Ovary (tissue), 9 donors: ENCODE measurements around the gene PEAK1. TPM values are rescaled to one million over a fixed set of nuclear protein-coding genes. Genes with fewer than 3 reads are reported as not detected.

Experiments
- DNase-seq, 5 donors: peaks; one replicate each; pipeline ENCODE4 v3.0.0-alpha.2; 2019 to 2020
- H3K27ac ChIP-seq, 2 donors: fragments of 200-600 bp; one replicate each; pipeline versions ENCODE4 v1.5.1 to v1.8.0; 2019 to 2022
- H3K27me3 ChIP-seq: fragments of 200-600 bp; one replicate; pipeline ENCODE4 v1.8.0; 2022
- H3K36me3 ChIP-seq: fragments of 200-600 bp; sonication (generic); one replicate; pipeline ENCODE4 v1.5.1; 2019
- H3K4me1 ChIP-seq: one replicate; pipeline ENCODE4 v1.8.1; 2013; ENCODE audit warnings: mild to moderate bottlenecking, moderate library complexity; ENCODE audit not compliant: insufficient read depth
- H3K4me3 ChIP-seq: fragments of 200-600 bp; sonication (generic); one replicate; pipeline ENCODE4 v1.5.1; 2017
- H3K9me3 ChIP-seq, 2 donors: fragments of 200-600 bp in 1 of 2; sonication (generic) in 1 of 2; one replicate each; pipeline versions ENCODE4 v1.5.1 to v1.8.1; 2013 to 2019; ENCODE audit warnings: mild to moderate bottlenecking in 1 of 2, moderate library complexity in 1 of 2
- EP300 ChIP-seq: sonication (generic); formaldehyde crosslinking; IDR thresholded peaks from one replicate; pipeline ENCODE4 v1.6.1; 2017; ENCODE audit warnings: antibody characterized with exemption
- POLR2A ChIP-seq: fragments of 450-650 bp; IDR thresholded peaks from one replicate; pipeline ENCODE4 v1.6.1; 2017; ENCODE audit warnings: antibody characterized with exemption, mild to moderate bottlenecking, moderate library complexity
- WGBS, 3 donors: extraction: QIAGEN DNeasy Blood & Tissue Kit in 1 of 3; methylation state at CpG; one replicate each; pipeline versions ENCODE4 v1.1.5 to v1.1.7; 2013 to 2017; 5-methylcytosine and 5-hydroxymethylcytosine counted together
- intact Hi-C, 4 donors: fragments of 100-400 bp; cut with DNase I; formaldehyde crosslinking; loops; one replicate each; pipeline versions ENCODE4 v1.11.0 to v1.15.1; 2022 to 2023
- polyA plus RNA-seq, 2 donors: library from polyadenylated mRNA; stranded (reverse); fragments of 200-250 nt in 1 of 2; fragments of 350-450 nt in 1 of 2; fragmentation: Illumina TruSeq in 1 of 2; extraction: RNeasy Lipid Tissue Mini Kit (QIAGEN cat#74804) in 1 of 2; gene quantifications; one replicate each; pipeline ENCODE4 v1.2.3, GENCODE V29; 2013 to 2014
- total RNA-seq, 7 donors: library from RNA; depleted of rRNA in 2 of 7; stranded (reverse); fragments of >200 nt in 2 of 7; fragmentation: NEBNext Ultra II Directional in 3 of 7; extraction: Animal tissue kit (Norgen Biotek cat#: 25700) in 3 of 7; gene quantifications; one replicate each; pipeline versions ENCODE4 v1.1.0 to v1.2.4, GENCODE V29; 2016 to 2023
- TF ChIP-seq, protein P1 (sequence below), 3 donors: fragments of 450-650 bp in 2 of 3; fragments of 200-600 bp in 1 of 3; IDR thresholded peaks; one replicate each; pipeline versions ENCODE4 v1.5.1 to v1.8.0; 2016 to 2022; ENCODE audit warnings: antibody characterized with exemption in 3 of 3, mild to moderate bottlenecking in 1 of 3
- donor health status: DM: no; HTN: no; CAD: no; lungs with moderate emphysema.
- donor health status: DM: no; HTN: no; CAD: no.
- donor health status: Bipolar disorder and iron deficiency.
- donor health status: DM: yes; HTN: yes; CAD: no.
- donor health status: DM: no; HTN: no; CAD: no.
- donor health status: DM: yes; HTN: yes; CAD: no.

The PEAK1 gene
- total and polyA plus RNA-seq, 9 donors, result 6.6 to 48.4 (median 41.4) TPM

DNA sequence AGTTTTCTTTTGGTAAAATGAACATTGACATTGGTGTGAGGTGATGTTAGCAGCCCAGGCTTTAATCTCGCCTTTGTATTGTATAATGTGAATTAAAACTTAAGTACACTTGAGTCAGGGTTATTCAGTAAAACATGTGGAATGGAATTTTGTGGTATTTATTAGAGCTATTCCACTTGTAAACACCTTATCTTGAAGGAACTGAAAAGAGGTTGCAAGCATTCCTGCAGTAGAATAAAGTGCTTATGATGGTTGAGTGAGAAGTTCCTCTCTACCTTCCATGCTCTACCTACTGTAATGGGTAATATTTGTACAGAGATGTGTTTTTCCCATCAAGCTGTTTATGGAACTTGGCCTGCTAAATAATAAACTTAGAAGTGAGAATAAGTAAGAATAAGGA lies 36.8 kb upstream of the PEAK1 start:
- intact Hi-C loops, result no loop called here
- TF ChIP-seq EP300 (no peak), POLR2A (no peak)
- TF ChIP-seq, protein P1, sequence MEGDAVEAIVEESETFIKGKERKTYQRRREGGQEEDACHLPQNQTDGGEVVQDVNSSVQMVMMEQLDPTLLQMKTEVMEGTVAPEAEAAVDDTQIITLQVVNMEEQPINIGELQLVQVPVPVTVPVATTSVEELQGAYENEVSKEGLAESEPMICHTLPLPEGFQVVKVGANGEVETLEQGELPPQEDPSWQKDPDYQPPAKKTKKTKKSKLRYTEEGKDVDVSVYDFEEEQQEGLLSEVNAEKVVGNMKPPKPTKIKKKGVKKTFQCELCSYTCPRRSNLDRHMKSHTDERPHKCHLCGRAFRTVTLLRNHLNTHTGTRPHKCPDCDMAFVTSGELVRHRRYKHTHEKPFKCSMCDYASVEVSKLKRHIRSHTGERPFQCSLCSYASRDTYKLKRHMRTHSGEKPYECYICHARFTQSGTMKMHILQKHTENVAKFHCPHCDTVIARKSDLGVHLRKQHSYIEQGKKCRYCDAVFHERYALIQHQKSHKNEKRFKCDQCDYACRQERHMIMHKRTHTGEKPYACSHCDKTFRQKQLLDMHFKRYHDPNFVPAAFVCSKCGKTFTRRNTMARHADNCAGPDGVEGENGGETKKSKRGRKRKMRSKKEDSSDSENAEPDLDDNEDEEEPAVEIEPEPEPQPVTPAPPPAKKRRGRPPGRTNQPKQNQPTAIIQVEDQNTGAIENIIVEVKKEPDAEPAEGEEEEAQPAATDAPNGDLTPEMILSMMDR (IDR thresholded peaks at IDR 0.05), result no peak
- DNase-seq, result no peak
- Histone ChIP-seq H3K27me3 (no peaks in the 10 kb centered on the region), H3K9me3 (no peaks in the 10 kb centered on the region), H3K27ac (no peak overlapping the region), H3K4me3 (no peak overlapping the region), H3K4me1 (peaks cover 16% of the 10 kb centered on the region), H3K36me3 (no peaks in the 10 kb centered on the region)
- WGBS, 3 donors, result 86 to 91% (median 90%) methylated on average over 1 of the region's 1 CpG

DNA sequence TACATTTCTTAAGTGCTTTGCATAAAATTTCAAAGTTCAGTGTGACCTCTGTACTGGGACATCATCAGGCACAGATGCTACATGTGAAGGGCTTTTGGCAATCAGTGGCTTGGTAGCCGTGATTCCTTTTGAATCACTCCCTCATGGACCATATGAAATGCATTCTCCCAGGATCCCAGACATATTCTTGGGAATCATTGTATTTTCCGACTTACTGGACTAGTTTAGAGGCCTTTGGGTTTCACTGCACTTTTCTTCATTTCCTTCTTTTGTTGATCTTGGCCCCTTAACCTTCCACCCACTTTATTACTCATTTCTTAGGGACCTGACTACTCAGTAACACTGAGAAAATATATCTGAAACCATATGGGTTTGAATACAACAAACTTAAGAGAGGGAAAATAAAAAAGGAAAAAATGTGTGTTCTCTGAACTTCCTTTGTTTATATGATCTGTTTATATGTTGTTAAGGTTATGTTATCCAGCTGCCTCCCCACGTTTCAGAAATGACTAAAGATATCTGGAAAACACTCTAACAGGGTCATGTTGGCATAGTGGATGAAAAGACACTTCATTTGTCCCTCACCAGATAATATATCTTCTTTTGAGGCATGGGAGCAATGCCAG lies 35.9 kb upstream of the PEAK1 start:
- Histone ChIP-seq H3K27me3 (no peaks in the 10 kb centered on the region), H3K4me1 (peaks cover 16% of the 10 kb centered on the region), H3K36me3 (no peaks in the 10 kb centered on the region), H3K27ac (no peak overlapping the region), H3K9me3 (no peaks in the 10 kb centered on the region), H3K4me3 (no peak overlapping the region)
- no peak for DNase-seq
- WGBS, 3 donors, result 3 to 7% (median 5%) methylated on average over 3 of the region's 3 CpGs
- intact Hi-C loops, result no loop called here
- TF ChIP-seq EP300 (no peak), POLR2A (no peak)
- TF ChIP-seq, protein P1 (IDR thresholded peaks at IDR 0.05), result no peak

DNA sequence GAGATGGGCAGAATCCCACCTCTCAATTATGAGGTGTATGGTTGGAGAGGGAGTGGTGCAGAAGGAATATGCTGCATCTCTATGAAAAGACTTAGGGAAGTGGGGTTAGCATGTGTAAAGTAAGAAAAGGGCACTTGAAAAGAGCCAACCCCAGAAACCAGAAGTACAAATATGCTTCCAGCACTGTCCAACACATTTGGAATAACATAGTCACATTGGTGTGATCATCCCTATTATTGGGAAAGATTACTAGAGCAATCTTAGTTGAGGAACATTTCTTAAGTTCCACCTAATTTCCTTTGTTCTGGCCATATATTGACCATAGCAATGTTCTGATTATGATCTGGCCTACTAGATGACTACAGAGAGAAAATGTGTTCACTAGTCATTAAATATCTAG lies 35.0 kb upstream of the PEAK1 start:
- H3K4me1 ChIP-seq, result peaks cover 16% of the 10 kb centered on the region
- H3K36me3 ChIP-seq, result no peaks in the 10 kb centered on the region
- intact Hi-C loops, result no loop called here
- H3K27ac ChIP-seq, result no peak overlapping the region
- no peaks in the 10 kb centered on the region for H3K9me3 ChIP-seq
- DNase-seq, result no peak
- H3K27me3 ChIP-seq, result no peaks in the 10 kb centered on the region
- TF ChIP-seq EP300 (no peak), POLR2A (no peak)
- H3K4me3 ChIP-seq, result no peak overlapping the region

DNA sequence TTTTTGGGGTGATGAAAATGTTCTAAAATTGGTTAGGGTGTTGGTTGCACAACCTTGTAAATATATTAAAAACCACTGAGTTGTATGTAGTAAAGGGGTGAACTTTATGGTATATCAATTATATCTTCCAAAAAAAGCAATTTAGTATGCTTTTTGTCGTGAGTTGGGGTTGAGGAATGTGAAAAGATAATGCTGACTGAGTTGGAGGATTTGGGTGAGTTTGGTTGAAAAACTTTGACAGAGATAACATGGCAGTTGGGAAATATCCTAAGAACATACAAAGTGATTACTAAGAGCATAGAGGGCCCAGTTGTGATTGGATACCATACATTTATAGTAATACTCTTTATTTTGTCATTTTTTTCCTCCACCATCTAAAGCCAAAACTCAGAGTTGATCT lies 34.4 kb upstream of the PEAK1 start:
- H3K27me3 ChIP-seq, result no peaks in the 10 kb centered on the region
- intact Hi-C loops, result no loop called here
- no peaks in the 10 kb centered on the region for H3K36me3 ChIP-seq
- H3K27ac ChIP-seq, result no peak overlapping the region
- no peaks in the 10 kb centered on the region for H3K9me3 ChIP-seq
- no peak for DNase-seq
- peaks cover 16% of the 10 kb centered on the region for H3K4me1 ChIP-seq
- TF ChIP-seq, protein P1 (IDR thresholded peaks at IDR 0.05), result no peak
- TF ChIP-seq EP300, result no peak
- no peak for TF ChIP-seq POLR2A
- 23 to 36% (median 29%) methylated on average over 1 of the region's 1 CpG for WGBS, 3 donors
- no peak overlapping the region for H3K4me3 ChIP-seq

DNA sequence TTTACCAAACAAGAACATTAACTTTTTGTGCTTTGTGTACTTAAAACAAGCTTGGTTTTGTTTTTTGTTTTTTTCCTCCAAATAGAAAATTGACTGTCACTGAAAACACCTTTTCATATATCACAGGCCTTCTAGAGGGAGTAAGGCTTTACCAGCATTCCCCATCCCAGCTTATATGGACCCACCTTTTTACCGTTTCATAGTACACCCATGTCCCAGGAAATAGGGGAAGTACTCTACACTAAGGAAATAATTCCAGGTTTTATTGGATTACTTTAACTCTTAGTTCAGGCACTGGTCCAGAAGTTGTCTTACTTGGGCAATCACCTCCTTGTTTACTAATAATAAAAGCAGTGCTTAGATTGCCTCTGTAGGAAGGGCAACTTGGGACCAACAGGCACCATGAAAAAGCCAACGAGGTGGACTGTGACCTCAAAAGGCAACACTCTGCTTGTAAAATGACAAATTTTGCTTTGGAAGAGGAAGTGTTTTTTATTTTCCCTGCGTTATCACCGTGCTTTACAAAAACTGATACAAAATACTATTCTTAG lies 27.0 kb upstream of the PEAK1 start:
- Histone ChIP-seq H3K36me3 (no peaks in the 10 kb centered on the region), H3K27ac (no peak overlapping the region), H3K4me3 (no peak overlapping the region), H3K9me3 (no peaks in the 10 kb centered on the region), H3K4me1 (no peaks in the 10 kb centered on the region), H3K27me3 (no peaks in the 10 kb centered on the region)
- intact Hi-C loops, result no loop called here
- 25 to 56% (median 37%) methylated on average over 4 of the region's 4 CpGs for WGBS, 3 donors
- TF ChIP-seq EP300 (no peak), POLR2A (no peak)
- TF ChIP-seq, protein P1 (IDR thresholded peaks at IDR 0.05), result no peak
- no peak for DNase-seq
